GM06990 (cell line): ENCODE data around the gene METTL17.

ENCODE experiments used
- DNase-seq: peaks from one replicate; pipeline ENCODE4 v3.0.0-alpha.2; 2011; ENCODE audit not compliant: insufficient read length; ENCODE audit errors: extremely low read depth
- H3K27me3 ChIP-seq: replicated peaks from 2 replicates; pipeline ENCODE4 v1.6.0; 2011; ENCODE audit warnings: low read length; ENCODE audit not compliant: control insufficient read depth, insufficient read depth
- H3K36me3 ChIP-seq: 2 replicates; pipeline ENCODE4 v1.5.1; 2011; ENCODE audit warnings: low read length; ENCODE audit not compliant: control insufficient read depth, insufficient read depth
- H3K4me3 ChIP-seq: replicated peaks from 2 replicates; pipeline ENCODE4 v1.5.1; 2011; ENCODE audit warnings: low read depth, mild to moderate bottlenecking, control low read depth, low read length
- TF ChIP-seq, protein P1 (sequence below): IDR thresholded peaks from 2 replicates; pipeline ENCODE4 v1.5.1; 2011; ENCODE audit warnings: low read length, control low read depth, mild to moderate bottlenecking, inconsistent platforms; ENCODE audit not compliant: insufficient read depth, poor library complexity, severe bottlenecking

Gene METTL17

DNA sequence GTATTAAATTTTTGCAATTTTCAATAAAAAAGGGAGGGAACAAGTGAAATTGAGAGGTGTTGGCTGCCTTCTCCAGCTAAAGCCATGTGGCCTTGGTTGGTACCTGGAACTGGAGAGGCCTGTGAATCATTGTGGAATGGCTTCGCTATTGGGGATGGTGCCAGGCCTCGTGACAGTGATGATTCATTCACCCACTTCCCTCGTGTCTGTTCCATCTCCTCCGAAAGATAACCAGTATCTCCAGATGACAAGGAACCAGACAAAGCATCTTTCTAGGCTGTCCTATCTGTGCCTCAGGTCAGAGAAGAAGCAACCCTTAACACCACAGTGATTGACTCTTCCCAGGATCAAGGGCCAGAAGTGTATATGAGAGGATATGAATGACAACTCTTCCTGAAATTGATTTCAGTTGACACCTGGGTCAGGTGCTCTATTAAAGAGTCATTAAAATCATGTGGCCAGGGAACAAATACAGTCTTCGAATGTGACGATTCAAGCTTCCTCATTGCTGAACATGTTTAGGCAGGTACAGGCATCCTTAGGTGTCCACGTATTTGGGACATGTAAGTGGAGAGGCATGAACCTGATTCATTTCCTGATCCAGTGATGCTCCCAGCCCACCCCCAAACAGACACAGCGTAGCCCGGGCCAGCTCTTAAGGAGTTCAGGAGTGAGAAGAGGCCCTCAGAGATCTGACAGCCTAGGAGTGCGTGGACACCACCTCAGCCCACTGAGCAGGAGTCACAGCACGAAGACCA is 52.1 kb downstream of the METTL17 start, which contains the start of gene RNASE7:
TSS of gene RNASE7 (plus strand) at position 687 of the 758 bp plus-strand sequence. CDS start 631 bp downstream, outside the sequence.
- H3K27me3 ChIP-seq: no peaks in the 10 kb centered on the region; the same call in none of the 2 replicates
- no peak within 1 kb of the TSS for H3K4me3 ChIP-seq
- no peaks in the 10 kb centered on the region for H3K36me3 ChIP-seq
- TF ChIP-seq, protein P1, sequence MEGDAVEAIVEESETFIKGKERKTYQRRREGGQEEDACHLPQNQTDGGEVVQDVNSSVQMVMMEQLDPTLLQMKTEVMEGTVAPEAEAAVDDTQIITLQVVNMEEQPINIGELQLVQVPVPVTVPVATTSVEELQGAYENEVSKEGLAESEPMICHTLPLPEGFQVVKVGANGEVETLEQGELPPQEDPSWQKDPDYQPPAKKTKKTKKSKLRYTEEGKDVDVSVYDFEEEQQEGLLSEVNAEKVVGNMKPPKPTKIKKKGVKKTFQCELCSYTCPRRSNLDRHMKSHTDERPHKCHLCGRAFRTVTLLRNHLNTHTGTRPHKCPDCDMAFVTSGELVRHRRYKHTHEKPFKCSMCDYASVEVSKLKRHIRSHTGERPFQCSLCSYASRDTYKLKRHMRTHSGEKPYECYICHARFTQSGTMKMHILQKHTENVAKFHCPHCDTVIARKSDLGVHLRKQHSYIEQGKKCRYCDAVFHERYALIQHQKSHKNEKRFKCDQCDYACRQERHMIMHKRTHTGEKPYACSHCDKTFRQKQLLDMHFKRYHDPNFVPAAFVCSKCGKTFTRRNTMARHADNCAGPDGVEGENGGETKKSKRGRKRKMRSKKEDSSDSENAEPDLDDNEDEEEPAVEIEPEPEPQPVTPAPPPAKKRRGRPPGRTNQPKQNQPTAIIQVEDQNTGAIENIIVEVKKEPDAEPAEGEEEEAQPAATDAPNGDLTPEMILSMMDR: no peak
- DNase-seq: no peak

DNA sequence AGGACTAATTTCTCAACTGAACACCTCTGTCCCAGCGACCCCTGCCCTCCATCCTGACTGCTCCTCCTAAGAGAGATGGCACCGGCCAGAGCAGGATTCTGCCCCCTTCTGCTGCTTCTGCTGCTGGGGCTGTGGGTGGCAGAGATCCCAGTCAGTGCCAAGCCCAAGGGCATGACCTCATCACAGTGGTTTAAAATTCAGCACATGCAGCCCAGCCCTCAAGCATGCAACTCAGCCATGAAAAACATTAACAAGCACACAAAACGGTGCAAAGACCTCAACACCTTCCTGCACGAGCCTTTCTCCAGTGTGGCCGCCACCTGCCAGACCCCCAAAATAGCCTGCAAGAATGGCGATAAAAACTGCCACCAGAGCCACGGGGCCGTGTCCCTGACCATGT is 53.1 kb downstream of the METTL17 start:
- no peak overlapping the region for H3K4me3 ChIP-seq
- TF ChIP-seq, protein P1: no peak
- no peaks in the 10 kb centered on the region; the same call in none of the 2 replicates for H3K27me3 ChIP-seq
- DNase-seq: no peak
- no peaks in the 10 kb centered on the region for H3K36me3 ChIP-seq

DNA sequence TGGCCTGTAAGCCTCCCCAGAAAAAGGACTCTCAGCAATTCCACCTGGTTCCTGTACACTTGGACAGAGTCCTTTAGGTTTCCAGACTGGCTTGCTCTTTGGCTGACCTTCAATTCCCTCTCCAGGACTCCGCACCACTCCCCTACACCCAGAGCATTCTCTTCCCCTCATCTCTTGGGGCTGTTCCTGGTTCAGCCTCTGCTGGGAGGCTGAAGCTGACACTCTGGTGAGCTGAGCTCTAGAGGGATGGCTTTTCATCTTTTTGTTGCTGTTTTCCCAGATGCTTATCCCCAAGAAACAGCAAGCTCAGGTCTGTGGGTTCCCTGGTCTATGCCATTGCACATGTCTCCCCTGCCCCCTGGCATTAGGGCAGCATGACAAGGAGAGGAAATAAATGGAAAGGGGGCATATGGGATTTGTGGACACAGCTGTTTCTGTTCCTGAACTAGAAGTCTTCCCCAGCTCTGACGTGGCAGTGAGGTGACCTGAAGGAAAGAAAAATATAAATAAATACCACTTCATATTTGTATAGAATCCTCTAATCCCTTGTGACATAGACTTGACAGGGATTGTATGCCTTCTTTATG is 53.7 kb downstream of the METTL17 start:
- Histone ChIP-seq H3K4me3 (no peak overlapping the region), H3K27me3 (no peaks in the 10 kb centered on the region; the same call in none of the 2 replicates), H3K36me3 (no peaks in the 10 kb centered on the region)
- TF ChIP-seq, protein P1: no peak
- DNase-seq: no peak

DNA sequence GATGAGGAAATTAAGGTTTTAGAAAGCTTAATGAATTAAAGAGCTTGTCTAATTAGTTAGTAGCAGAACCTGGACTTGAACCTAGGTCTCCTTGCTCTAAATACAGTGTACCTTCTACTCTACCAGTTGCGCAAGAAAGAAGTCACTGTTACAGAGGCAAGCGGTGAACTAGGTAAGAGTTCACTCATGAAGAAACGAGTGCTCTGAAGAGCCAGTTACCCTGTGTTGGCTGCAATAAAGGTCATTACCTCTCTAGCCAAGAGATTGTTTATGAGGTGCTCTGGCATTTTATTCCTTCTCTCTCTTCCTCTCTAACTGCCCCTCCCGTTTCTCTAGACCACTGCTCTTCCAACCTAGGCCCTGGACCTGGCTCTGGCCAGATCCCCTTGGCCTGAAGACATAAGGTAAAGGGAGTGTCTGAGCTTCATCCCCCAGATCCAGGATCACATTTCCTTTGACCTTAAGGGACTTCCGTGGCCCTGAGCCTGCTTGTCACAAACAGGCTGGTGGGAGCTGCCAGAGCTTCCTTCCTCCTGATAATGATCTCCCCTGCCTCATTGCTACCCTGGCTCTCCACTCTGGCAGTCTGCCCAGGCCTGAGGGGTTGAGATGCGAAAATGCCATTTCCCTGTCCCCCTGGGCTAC is 54.3 kb downstream of the METTL17 start:
- DNase-seq: no peak
- no peak overlapping the region for H3K4me3 ChIP-seq

More for the DNA sequence above, 54.3 kb downstream of the METTL17 start:
- Histone ChIP-seq H3K36me3 (no peaks in the 10 kb centered on the region), H3K27me3 (no peaks in the 10 kb centered on the region; the same call in none of the 2 replicates)
- TF ChIP-seq, protein P1: no peak
